ENCODE results near the gene PDE4B. TPM values are rescaled to one million over a fixed set of nuclear protein-coding genes. Genes with fewer than 3 reads are reported as not detected.
A peak's percentile ranks its signal among the peaks of the same experiment; 100 is the strongest.
"Not testable (repeated sequence)": the region's sequence is repeated elsewhere in the genome, so short reads cannot be mapped to it uniquely, and the experiment has no call there.

PDE4B gene
- total and polyA plus RNA-seq, 7 donors, result 4.1 to 191 (median 16.3) TPM

- TF ChIP-seq CTCF (IDR thresholded peaks at IDR 0.05), result no peak
- DNase-seq, result no peak
- Histone ChIP-seq H3K4me1 (peaks cover 4% of the 10 kb centered on the region), H3K36me3 (ENCODE audit: insufficient read depth in 1 of 2, low read depth in 1 of 2) (no peaks in the 10 kb centered on the region), H3K27me3 (ENCODE audit: insufficient read depth in 3 of 3, low read length in 2 of 3) (no peaks in the 10 kb centered on the region), H3K4me3 (no peak overlapping the region), H3K27ac (peak overlapping the region; percentile 50), H3K9me3 (no peaks in the 10 kb centered on the region)
- 83 to 100% (median 100%) methylated on average over 1 of the region's 1 CpG for WGBS, 3 donors
- intact Hi-C loops (cut with DNase I), result no loop called here
- ATAC-seq, result no peak
These were observed 524.5 kb downstream of the PDE4B start for GRCh38 chr1:66317248-66317515.

GRCh38 chr1:66320231-66320630 is 527.5 kb downstream of the PDE4B start:
- Histone ChIP-seq H3K27me3 (ENCODE audit: insufficient read depth in 3 of 3, low read length in 2 of 3) (no peaks in the 10 kb centered on the region), H3K4me3 (no peak overlapping the region), H3K27ac (no peak overlapping the region), H3K4me1 (peaks cover 4% of the 10 kb centered on the region), H3K9me3 (no peaks in the 10 kb centered on the region), H3K36me3 (ENCODE audit: insufficient read depth in 1 of 2, low read depth in 1 of 2) (no peaks in the 10 kb centered on the region)
- 25 to 46% (median 32%) methylated on average over 1 of the region's 1 CpG for WGBS, 3 donors
- no peak for TF ChIP-seq CTCF (IDR thresholded peaks at IDR 0.05)
- DNase-seq, result no peak
- no peak for ATAC-seq
- intact Hi-C loops (cut with DNase I), result no loop called here

GRCh38 chr1:66322462-66322861 is 529.8 kb downstream of the PDE4B start:
- WGBS, 3 donors, result 89 to 93% (median 90%) methylated on average over 2 of the region's 2 CpGs
- ATAC-seq, result not testable (repeated sequence)

GRCh38 chr1:66323958-66324625 is 531.4 kb downstream of the PDE4B start:
- Histone ChIP-seq H3K4me3 (no peak overlapping the region), H3K9me3 (no peaks in the 10 kb centered on the region), H3K36me3 (ENCODE audit: insufficient read depth in 1 of 2, low read depth in 1 of 2) (no peaks in the 10 kb centered on the region), H3K27me3 (ENCODE audit: insufficient read depth in 3 of 3, low read length in 2 of 3) (no peaks in the 10 kb centered on the region), H3K27ac (no peak overlapping the region), H3K4me1 (peaks cover 26% of the 10 kb centered on the region)
- intact Hi-C loops (cut with DNase I), result no loop called here
- TF ChIP-seq CTCF (IDR thresholded peaks at IDR 0.05), result no peak
- no peak for ATAC-seq
- no peak for DNase-seq
- 86 to 93% (median 87%) methylated on average over 3 of the region's 3 CpGs for WGBS, 3 donors

More at GRCh38 chr1:66322462-66322861, 529.8 kb downstream of the PDE4B start:
- DNase-seq; H3K27me3 ChIP-seq (ENCODE audit: insufficient read depth in 3 of 3, low read length in 2 of 3); intact Hi-C loops (cut with DNase I); H3K4me3 ChIP-seq; H3K36me3 ChIP-seq (ENCODE audit: insufficient read depth in 1 of 2, low read depth in 1 of 2); H3K27ac ChIP-seq; H3K9me3 ChIP-seq: not testable (repeated sequence)
- peaks cover 20% of the 10 kb centered on the region for H3K4me1 ChIP-seq

GRCh38 chr1:66325594-66326380 is 533.1 kb downstream of the PDE4B start:
- DNase-seq (no peak), ATAC-seq (no peak)
- H3K27ac ChIP-seq, result peak overlapping the region; percentile 95
- H3K4me3 ChIP-seq, result no peak overlapping the region
- peaks cover 30% of the 10 kb centered on the region for H3K4me1 ChIP-seq
- intact Hi-C loops (cut with DNase I), result no loop called here
- no peaks in the 10 kb centered on the region for H3K9me3 ChIP-seq
- TF ChIP-seq CTCF (IDR thresholded peaks at IDR 0.05), result no peak
- H3K36me3 ChIP-seq (ENCODE audit: insufficient read depth in 1 of 2, low read depth in 1 of 2), result no peaks in the 10 kb centered on the region
- H3K27me3 ChIP-seq (ENCODE audit: insufficient read depth in 3 of 3, low read length in 2 of 3), result no peaks in the 10 kb centered on the region
- 72 to 87% (median 73%) methylated on average over 5 of the region's 5 CpGs for WGBS, 3 donors

All from psoas muscle (tissue), 8 donors.